Inferior parietal cortex (tissue), 1 donor: ENCODE results near the gene ST6GALNAC5.
"Not testable (repeated sequence)": the region's sequence is repeated elsewhere in the genome, so short reads cannot be mapped to it uniquely, and the experiment has no call there.

Source experiments
- DNase-seq: peaks from one replicate; pipeline ENCODE4 v3.0.0-alpha.2; 2016; ENCODE audit errors: extremely low spot score

ST6GALNAC5 gene

GRCh38 chr1:76867342-76868130 is at the start of gene ST6GALNAC5:
Gene ST6GALNAC5, plus strand, starts transcription at chr1:76867480.
- peak; percentile 17 for DNase-seq

GRCh38 chr1:76820028-76820427 is 47.3 kb upstream of the ST6GALNAC5 start:
- DNase-seq = no peak

GRCh38 chr1:76822961-76823360 is 44.3 kb upstream of the ST6GALNAC5 start:
- not testable (repeated sequence) for DNase-seq

GRCh38 chr1:76824106-76824505 is 43.2 kb upstream of the ST6GALNAC5 start:
- no peak for DNase-seq

- no peak for DNase-seq
These were observed 41.0 kb upstream of the ST6GALNAC5 start for GRCh38 chr1:76826072-76826845.

- DNase-seq = no peak
These were observed 40.2 kb upstream of the ST6GALNAC5 start for GRCh38 chr1:76827066-76827465.

GRCh38 chr1:76830373-76830772 is 36.9 kb upstream of the ST6GALNAC5 start:
- DNase-seq = no peak

- DNase-seq = no peak
These were observed 34.8 kb upstream of the ST6GALNAC5 start for GRCh38 chr1:76832521-76832920.

- DNase-seq = no peak
These were observed 34.1 kb upstream of the ST6GALNAC5 start for GRCh38 chr1:76833151-76833550.

GRCh38 chr1:76833856-76834255 is 33.4 kb upstream of the ST6GALNAC5 start:
- no peak for DNase-seq

GRCh38 chr1:76835203-76835602 is 32.1 kb upstream of the ST6GALNAC5 start:
- no peak for DNase-seq

GRCh38 chr1:76840278-76840677 is 27.0 kb upstream of the ST6GALNAC5 start:
- no peak for DNase-seq

- DNase-seq = no peak
These were observed 25.8 kb upstream of the ST6GALNAC5 start for GRCh38 chr1:76841460-76841859.

GRCh38 chr1:76843821-76844464 is 23.3 kb upstream of the ST6GALNAC5 start:
- DNase-seq = no peak

- no peak for DNase-seq
These were observed 13.0 kb upstream of the ST6GALNAC5 start for GRCh38 chr1:76854255-76854654.

GRCh38 chr1:76856104-76856503 is 11.2 kb upstream of the ST6GALNAC5 start:
- no peak for DNase-seq

GRCh38 chr1:76857138-76857537 is 10.1 kb upstream of the ST6GALNAC5 start:
- DNase-seq = no peak

- no peak for DNase-seq
These were observed 9.3 kb upstream of the ST6GALNAC5 start for GRCh38 chr1:76857973-76858372.

GRCh38 chr1:76861149-76861548 is 6.1 kb upstream of the ST6GALNAC5 start:
- no peak for DNase-seq

- no peak for DNase-seq
These were observed 4.8 kb upstream of the ST6GALNAC5 start for GRCh38 chr1:76862447-76862846.

- no peak for DNase-seq
These were observed 2.9 kb upstream of the ST6GALNAC5 start for GRCh38 chr1:76864383-76864782.

- DNase-seq = peak; percentile 21
These were observed 1.5 kb upstream of the ST6GALNAC5 start for GRCh38 chr1:76865696-76866286.
